GM13976 (cell line): ENCODE data around the gene FNDC3B.

Experiments
- DNase-seq: peaks from one replicate; pipeline ENCODE4 v3.0.0; 2012; ENCODE audit warnings: low spot score
- CTCF ChIP-seq: IDR thresholded peaks from 2 replicates; pipeline ENCODE4 v1.5.1; 2012; ENCODE audit warnings: borderline replicate concordance, mild to moderate bottlenecking; ENCODE audit not compliant: insufficient read depth; ENCODE audit errors: extremely low read depth, missing control alignments, control extremely low read depth
- in situ Hi-C: fragments of 300-500 bp; cut with MboI; formaldehyde crosslinking; loops from one replicate; pipeline ENCODE4 v1.12.0; 2022; ENCODE audit warnings: low sequenced_read_pairs, mixed read lengths, inconsistent platforms; ENCODE audit not compliant: unreplicated experiment

Gene FNDC3B

GRCh38 chr3:172261054-172261453 is 221.7 kb downstream of the FNDC3B start:
- in situ Hi-C loops = no loop called here
- TF ChIP-seq CTCF = no peak

GRCh38 chr3:172262991-172263608 is 223.7 kb downstream of the FNDC3B start:
- in situ Hi-C loops = no loop called here
- no peak for TF ChIP-seq CTCF
- no peak for DNase-seq

More at GRCh38 chr3:172261054-172261453, 221.7 kb downstream of the FNDC3B start:
- no peak for DNase-seq

GRCh38 chr3:172263781-172264486 is 224.6 kb downstream of the FNDC3B start:
- in situ Hi-C loops = no loop called here
- TF ChIP-seq CTCF = no peak
- DNase-seq = no peak

- in situ Hi-C loops = no loop called here
- no peak for DNase-seq
- TF ChIP-seq CTCF = no peak
These were observed 226.7 kb downstream of the FNDC3B start for GRCh38 chr3:172266103-172266502.

- TF ChIP-seq CTCF = no peak
- in situ Hi-C loops = no loop called here
- no peak for DNase-seq
These were observed 229.0 kb downstream of the FNDC3B start for GRCh38 chr3:172268425-172268824.

GRCh38 chr3:172268868-172269267 is 229.5 kb downstream of the FNDC3B start:
- no peak for DNase-seq
- in situ Hi-C loops = no loop called here
- TF ChIP-seq CTCF = no peak
